KBM-7 (cell line): ENCODE data around the gene TMEM94.

Source experiments
- DNase-seq: peaks from one replicate; pipeline ENCODE4 v3.0.0-alpha.2; 2015
- in situ Hi-C: fragments of 300-500 bp; cut with MboI; formaldehyde crosslinking; loops from 2 replicates; pipeline ENCODE4 v1.14.3; 2020; ENCODE audit warnings: low sequenced_read_pairs, low pct_unique_long_range_greater_than_20kb, mixed read lengths

Gene TMEM94

GRCh38 chr17:75505152-75505409, 48.6 kb downstream of the TMEM94 start:
- in situ Hi-C loops, result no loop called here
- DNase-seq, result no peak

- in situ Hi-C loops, result no loop called here
- no peak for DNase-seq
Observed at GRCh38 chr17:75505640-75506039, 49.2 kb downstream of the TMEM94 start.

GRCh38 chr17:75506134-75506533, 49.7 kb downstream of the TMEM94 start:
- no peak for DNase-seq
- in situ Hi-C loops, result no loop called here

DNA sequence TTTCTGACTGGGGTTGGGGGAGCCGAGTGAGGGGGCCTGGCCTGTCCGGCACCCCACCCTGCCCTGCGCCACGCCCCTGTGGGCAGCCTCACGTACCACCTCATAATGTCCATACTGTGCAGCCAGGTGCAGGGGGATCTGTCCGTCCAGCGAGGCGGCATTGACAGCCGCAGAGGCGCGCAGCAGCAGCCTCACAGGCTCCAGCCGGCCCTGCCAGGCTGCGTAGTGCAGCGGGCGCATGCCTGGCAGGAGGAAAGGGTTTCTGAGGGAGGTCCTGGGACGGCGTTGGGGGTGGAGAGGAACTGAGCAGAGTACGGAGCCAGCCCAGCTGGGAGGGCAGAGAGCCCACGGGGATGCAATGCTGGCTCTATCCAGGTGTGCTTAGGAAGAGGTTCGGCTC, 50.5 kb downstream of the TMEM94 start:
- no peak for DNase-seq
- in situ Hi-C loops, result no loop called here

DNA sequence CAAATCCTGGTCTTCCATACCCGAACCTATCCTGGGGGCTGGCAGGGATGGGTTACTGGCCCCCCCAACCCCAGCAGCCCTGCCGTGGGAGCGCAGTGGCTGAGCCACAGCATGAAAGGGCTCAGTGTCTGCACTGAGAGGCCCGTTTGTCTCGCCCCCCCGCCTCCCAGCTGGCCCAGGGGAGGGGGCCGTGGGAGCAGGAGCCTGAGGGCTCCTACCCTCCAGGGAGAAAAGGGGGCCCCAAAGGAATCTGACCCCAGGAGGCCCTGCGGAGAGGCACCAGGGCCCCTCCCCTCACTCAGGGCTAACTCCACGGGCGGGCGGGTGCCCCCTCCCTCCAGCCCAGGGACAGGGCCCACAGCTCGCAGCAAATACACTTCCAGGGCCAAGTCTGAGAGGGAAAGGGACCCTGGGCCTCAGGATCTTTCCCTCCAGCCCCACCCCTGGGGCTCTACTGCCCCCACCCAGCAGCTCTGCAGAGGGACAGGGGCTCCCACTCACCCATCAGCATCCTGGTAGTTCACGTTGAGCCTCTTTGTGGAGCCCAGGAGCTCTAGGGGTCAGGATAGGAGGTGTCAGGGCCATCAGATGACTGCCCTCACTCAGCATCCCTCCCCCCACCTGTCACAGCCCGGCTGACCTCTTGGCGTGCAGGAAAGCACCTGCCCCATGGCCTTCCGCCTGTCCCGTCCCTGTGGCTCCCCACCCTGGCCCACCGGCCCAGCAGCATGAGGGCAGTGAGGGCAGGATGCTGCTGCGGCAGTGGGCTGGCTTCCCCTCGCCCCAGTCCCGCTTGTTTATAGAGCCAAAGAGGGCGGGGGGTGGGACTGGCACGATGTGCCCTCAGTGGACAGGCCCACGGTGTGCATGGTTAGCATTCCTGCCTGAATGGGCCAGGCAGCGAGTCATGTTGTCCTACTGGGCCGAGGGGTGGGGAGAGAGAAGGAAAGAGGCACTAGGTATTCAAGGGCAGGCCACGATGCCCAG, 51.6 kb downstream of the TMEM94 start:
- in situ Hi-C loops, result no loop called here

DNA sequence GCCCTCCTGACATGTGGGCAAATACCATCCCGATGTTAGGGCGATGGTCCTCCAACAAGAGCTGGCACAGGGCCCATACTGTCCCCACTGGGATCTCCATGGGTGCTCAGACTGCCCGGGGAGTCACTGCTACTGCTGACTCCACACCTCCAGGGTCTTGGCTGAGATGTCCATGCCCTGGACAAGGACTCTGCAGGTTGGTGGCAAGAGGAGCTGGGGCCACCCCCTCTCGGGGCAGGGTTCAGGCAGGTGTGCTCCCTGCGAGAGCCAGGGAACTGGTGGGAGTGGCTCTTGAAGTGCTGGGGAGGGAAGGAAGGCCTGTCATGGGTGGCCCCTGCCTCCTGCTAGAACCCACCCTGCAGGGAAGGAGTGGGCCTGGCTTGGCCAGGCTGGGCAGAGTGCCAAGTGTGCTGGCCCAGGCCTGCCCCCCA, 52.5 kb downstream of the TMEM94 start:
- no peak for DNase-seq

More for the DNA sequence above, 51.6 kb downstream of the TMEM94 start:
- no peak for DNase-seq

DNA sequence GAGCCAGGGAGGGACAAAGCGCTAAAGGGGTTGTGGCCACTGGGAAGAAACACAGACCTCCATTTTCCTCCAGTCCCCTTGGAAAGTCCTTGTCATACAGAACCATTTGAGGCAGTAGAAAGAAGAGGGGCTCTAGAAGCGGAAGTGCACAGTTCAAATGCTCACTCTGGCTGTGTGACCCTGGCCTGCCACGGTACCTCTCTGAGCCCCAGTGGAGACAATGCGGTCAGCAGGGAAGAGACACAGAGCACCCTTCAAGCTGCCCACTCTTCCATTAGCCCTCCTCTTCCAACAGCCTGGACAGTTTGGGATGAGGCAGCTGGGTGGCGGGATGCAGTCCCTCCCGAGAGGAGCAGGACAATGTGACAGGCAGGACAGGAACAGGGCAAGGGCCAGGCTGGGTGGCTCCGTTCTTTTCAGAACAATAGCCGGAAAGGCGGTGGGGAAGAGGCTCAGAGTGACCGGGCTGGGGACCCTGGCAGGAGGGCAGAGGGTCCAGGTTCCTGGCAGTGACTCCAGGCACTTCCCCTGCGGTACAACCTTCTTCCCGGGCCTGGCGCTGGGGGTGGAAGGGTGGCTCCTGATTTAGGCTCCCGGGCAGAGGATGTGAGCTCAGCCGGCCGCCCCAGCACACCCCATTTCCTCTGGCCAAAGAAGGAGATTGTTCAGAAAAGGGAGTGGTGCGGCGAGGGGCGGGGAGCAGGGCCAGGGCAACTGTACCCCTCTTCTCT, 53.3 kb downstream of the TMEM94 start:
- in situ Hi-C loops, result no loop called here
- DNase-seq, result no peak

More for the DNA sequence above, 52.5 kb downstream of the TMEM94 start:
- in situ Hi-C loops, result no loop called here

DNA sequence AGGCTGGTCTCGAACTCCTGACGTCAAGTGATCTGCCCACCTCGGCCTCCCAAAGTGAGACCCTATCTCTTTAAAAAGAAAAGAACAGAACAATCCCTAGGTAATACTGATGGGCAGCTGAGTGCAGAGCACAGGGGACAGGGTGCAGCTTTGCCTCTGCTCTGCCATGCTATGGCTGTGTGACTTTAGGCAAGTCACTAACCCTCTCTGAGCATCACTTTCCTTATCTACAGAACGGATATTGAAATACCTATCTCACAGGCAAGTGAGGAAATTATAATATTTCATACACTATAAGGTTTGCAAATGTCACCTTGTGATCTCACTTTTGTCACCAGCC, 54.8 kb downstream of the TMEM94 start:
- in situ Hi-C loops, result no loop called here
- DNase-seq, result no peak

DNA sequence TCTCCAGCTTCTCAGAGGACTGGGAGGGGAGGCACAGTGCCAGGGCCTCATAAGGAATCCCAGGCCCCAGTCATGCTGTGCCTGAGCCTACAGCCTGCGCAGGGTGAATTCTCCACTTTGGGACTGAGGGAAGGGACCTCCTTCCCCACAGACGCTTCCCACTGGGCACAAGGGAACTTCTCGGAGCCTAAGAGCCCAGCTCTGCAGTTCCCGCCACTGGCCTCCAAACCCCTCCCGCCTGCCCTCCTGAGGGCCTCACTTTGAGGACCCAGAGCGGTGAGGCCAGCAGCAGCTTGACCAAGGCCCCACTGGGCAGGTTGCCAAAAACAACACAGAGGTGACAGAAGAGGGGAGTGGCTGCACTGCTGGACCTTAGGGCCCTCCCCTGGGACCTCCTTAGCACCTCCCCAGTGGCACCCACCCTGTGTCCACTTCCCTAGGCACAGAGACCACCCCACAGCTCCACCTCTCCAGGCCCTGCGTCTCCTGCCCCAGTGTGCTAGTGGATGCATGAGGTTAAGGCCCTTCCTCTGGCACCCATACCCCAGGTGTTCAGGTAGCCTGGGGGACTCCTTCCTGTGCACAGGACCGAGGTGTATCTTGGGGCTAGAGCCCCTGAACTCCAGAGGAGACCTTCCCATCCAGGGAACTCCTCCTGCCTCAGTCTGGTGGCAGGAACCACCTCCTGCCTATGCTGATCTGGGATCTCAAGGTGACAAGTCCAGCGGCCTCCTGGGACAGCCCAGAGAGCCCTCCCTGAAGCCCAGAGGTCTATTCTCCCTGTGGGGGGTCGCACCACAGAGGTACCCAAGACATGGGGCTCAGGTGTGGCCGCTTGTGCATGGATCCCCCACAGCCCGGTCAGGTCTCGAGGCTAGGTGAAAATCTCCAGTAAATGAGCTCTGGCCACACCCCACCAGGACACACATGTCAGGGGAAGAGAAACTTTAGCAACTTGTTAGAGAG, 55.5 kb downstream of the TMEM94 start:
- in situ Hi-C loops, result no loop called here
- no peak for DNase-seq

GRCh38 chr17:75512926-75513640, 56.6 kb downstream of the TMEM94 start:
- in situ Hi-C loops, result no loop called here
- DNase-seq, result no peak

GRCh38 chr17:75513641-75514000, 57.2 kb downstream of the TMEM94 start:
- in situ Hi-C loops, result no loop called here
- DNase-seq, result no peak

DNA sequence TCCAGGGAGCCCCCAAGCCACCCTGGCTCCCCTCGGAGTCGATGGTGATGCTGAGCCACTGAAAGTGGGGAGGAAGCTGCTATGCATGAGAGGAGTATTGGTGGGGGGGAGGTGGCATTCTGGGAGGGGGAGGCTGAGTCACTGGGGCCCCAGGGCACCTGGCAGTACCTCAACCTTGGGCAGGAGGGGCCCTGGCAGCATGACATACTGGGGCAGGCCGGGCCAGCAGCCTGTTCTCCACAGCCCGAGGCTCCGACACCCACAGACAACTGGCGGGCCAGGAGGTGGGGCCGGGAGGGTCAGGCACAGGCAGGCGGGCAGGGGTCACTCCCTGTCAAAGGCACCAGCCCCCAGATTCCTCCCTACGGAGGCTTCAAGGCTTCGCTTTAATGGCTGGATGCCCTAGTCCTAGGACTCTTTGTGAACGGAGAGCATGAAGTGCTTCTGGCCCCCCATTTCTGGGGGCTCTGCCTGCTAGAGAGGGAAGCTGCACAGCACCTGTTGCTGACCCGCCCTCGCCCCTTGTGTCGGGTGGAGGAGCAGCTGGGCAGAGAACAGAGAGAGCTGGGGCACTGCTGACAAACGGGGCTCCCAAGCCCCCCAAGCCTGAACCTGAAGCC, 58.0 kb downstream of the TMEM94 start:
- no peak for DNase-seq
- in situ Hi-C loops, result no loop called here

- in situ Hi-C loops, result no loop called here
- DNase-seq, result no peak
Observed at GRCh38 chr17:75514919-75515495, 58.6 kb downstream of the TMEM94 start.

DNA sequence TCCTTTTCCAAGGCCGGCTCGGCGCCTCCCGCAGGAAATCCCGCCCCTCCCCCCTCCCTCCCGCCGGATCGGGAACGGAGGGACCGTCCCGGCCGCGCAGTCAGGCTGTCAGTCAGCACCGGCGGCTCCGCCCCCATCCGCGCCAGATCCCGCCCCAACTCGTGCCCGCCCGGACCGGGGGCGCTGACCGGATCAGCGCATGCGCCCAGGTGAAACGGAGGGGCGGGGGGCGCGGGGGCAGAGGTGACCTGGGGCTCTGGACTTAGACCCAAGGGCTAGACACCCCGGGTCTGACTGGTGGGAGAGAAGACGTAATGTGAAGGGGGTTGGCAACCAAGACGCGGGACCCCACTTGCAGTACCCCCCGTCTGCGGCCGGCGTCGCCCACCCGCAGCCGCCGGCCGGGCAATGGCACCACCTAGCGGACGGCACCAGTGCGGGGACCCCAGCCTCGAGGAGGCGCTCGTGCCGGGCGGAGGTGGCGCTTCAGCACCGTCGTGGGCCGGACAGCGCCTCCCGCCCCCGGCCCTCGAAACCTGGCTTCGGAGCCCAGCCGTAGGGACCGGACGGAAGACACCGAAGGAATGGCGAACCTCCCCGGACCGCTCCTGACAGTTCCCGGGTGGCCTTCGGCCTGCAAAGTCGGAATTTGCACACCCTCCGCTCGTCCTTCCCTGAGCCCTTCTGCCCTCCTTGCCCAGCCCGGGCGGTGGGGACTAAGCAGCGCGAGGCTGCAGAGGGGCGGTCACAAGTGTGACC, 59.2 kb downstream of the TMEM94 start, which contains the start of gene CASKIN2:
CASKIN2 (minus strand) TSS at position 42 of the 759 bp plus-strand sequence. CDS start 1,733 bp downstream, outside the sequence.
- DNase-seq, result peak; percentile 87
- in situ Hi-C loops, result no loop called here

- peak; percentile 91 for DNase-seq
- in situ Hi-C loops, result no loop called here
Observed at GRCh38 chr17:75516255-75516618, 59.8 kb downstream of the TMEM94 start, which contains the start of gene TSEN54. Gene TSEN54 (plus strand): TSS chr17:75516528. CDS start chr17:75516561, 33 bp downstream.

DNA sequence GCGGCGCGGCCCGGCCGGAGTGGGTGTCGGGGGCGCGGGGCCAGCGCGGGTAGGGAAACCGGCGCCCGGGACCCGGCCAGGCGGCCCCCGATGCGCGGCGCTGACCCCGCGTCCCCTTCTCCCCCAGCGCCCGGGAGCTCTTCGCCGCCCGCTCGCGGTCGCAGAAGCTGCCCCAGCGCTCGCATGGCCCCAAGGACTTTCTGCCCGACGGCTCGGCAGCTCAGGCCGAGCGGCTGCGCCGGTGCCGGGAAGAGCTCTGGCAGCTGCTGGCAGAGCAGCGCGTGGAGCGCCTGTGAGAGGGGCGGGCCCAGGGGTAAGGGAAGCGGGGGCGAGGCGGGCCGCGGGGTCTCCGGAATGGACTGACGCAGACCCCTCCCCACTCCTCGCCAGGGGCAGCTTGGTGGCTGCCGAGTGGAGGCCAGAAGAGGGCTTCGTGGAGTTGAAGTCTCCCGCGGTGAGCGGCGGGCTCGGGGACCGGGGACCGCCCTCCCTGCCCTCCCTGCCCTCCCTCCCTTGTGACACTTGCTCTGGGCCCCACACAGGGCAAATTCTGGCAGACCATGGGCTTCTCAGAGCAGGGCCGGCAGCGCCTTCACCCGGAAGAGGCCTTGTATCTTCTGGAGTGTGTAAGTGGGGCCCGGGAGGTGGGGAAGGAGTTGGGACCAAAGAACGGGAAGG, 60.3 kb downstream of the TMEM94 start:
- in situ Hi-C loops, result no loop called here
- peak; percentile 51 for DNase-seq
